ENCODE results near the gene ATP2A2. TPM values are rescaled to one million over a fixed set of nuclear protein-coding genes. Genes with fewer than 3 reads are reported as not detected.

The ATP2A2 gene
- total RNA-seq, 1 donor from 2014 or later: 100 TPM

DNA sequence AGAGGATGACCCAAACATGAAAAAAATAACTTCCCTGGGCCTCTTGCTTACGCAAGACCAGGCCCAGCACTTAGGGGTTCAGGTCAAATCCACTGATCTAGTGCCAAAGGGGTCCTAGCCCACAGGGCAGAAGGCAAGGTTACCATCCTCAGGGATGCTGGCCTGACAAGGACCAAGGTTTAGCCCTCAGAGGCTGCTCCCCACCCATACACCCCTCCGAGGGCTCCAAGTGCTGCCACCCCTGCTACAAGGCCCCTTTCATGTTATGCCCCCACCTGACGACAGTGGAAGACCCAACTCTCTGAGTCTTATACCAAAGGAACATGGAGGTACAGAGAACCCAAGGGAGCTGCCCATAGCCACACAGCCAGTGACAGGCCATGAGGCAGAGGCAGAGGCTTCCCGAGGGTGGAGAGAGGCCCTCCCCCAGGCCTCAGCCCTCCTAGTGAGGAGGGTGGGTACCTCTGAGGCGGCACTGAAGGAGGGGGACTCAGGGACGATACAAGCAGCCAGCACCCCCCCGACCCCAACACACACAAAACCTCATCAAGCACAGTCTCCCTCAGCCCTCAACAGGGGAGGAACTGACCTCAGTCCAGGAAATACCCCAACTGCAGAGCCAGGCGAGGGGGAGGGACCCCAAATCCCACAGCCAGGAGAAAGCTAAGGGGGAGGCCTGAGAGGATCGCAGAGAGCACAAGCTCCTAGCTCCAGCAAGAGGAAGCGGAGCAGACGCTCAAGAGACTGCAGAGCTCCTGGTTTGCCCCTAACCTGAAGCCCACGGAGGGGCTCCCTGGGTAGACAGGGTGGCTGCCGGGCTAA, 85.5 kb downstream of the ATP2A2 start:
- intact Hi-C loops (cut with micrococcal nuclease): no loop called here
- CTCF ChIA-PET: no interaction called here
- H3K36me3 Mint-ChIP-seq (ENCODE audit: low read depth): peaks cover 2% of the 10 kb centered on the region

DNA sequence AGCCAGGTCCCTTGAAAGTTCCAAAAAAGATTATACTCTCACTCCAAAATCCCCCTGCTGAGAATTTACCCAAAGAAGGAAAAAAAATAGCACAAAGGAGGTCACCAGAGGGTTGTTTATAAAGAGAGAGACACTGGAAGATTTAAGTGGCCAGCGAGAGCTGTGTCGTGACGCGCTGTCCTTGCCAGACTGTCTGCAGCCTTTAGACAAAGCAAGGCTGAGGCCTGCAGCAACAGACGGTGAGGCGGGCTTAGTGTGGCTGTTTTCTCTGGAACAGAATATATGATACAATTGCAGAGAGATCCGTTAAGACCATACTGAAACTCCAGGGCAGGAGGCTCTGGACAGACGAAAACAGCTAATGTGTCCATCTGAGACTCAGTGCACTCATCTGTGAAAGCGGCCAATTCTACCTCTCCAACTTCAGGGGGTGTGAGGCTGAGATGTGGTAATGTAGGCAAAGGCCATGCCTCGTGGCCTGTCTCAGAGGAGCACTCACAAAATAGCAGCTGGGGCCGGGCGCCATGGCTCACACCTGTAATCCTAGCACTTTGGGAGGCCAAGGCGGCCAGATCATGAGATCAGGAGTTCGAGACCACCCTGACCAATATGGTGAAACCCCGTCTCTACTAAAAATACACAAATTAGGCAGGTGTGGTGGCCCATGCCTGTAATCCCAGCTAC, 86.3 kb downstream of the ATP2A2 start:
- intact Hi-C loops (cut with micrococcal nuclease): no loop called here
- ATAC-seq (ENCODE audit: low read depth) (no peak), DNase-seq (no peak)
- CTCF ChIA-PET: interaction anchor here (0.7 kb wide), 1 partner anchor 11 kb away, joined by 3 read pairs; no protein-coding TSS in a partner anchor
- POLR2A ChIA-PET: interaction anchor here (0.6 kb wide), 1 partner anchor 64 kb away, joined by 5 read pairs; no protein-coding TSS in a partner anchor
- Mint-ChIP-seq H3K9me3 (no peaks in the 10 kb centered on the region), H3K4me3 (no peak overlapping the region), H3K27ac (no peak overlapping the region), H3K27me3 (no peaks in the 10 kb centered on the region), H3K36me3 (ENCODE audit: low read depth) (peaks cover 9% of the 10 kb centered on the region), H3K4me1 (peaks cover 43% of the 10 kb centered on the region)
- TF ChIP-seq, protein P1, sequence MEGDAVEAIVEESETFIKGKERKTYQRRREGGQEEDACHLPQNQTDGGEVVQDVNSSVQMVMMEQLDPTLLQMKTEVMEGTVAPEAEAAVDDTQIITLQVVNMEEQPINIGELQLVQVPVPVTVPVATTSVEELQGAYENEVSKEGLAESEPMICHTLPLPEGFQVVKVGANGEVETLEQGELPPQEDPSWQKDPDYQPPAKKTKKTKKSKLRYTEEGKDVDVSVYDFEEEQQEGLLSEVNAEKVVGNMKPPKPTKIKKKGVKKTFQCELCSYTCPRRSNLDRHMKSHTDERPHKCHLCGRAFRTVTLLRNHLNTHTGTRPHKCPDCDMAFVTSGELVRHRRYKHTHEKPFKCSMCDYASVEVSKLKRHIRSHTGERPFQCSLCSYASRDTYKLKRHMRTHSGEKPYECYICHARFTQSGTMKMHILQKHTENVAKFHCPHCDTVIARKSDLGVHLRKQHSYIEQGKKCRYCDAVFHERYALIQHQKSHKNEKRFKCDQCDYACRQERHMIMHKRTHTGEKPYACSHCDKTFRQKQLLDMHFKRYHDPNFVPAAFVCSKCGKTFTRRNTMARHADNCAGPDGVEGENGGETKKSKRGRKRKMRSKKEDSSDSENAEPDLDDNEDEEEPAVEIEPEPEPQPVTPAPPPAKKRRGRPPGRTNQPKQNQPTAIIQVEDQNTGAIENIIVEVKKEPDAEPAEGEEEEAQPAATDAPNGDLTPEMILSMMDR (IDR thresholded peaks at IDR 0.05): no peak

More for the DNA sequence above, 85.5 kb downstream of the ATP2A2 start:
- no peaks in the 10 kb centered on the region for H3K27me3 Mint-ChIP-seq
- H3K4me3 Mint-ChIP-seq: no peak overlapping the region
- H3K27ac Mint-ChIP-seq: no peak overlapping the region
- TF ChIP-seq, protein P1 (IDR thresholded peaks at IDR 0.05): no peak
- POLR2A ChIA-PET: interaction anchor here (0.6 kb wide), 1 partner anchor 65 kb away, joined by 5 read pairs; no protein-coding TSS in a partner anchor
- no peak for DNase-seq
- H3K4me1 Mint-ChIP-seq: peaks cover 36% of the 10 kb centered on the region
- no peak for ATAC-seq (ENCODE audit: low read depth)
- no peaks in the 10 kb centered on the region for H3K9me3 Mint-ChIP-seq

DNA sequence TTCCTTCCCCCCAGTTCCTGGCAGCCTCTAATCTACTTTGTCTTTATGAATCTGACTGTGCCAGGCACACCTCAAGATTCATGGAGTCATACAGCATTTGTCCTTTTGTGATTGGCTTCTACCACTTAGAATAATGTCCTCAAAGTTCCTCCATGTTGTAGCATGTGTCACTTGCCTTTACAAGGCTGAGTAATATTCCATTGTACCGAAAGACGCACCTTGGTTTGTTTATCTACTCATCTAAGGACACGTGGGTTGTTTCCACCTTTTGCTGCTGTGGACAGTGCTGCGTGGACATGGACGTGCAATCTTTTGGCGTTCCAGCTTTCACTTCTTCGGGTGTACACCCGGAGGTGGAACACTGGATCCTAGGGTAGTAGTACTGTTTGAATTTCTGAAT, 88.9 kb downstream of the ATP2A2 start:
- no peaks in the 10 kb centered on the region for H3K9me3 Mint-ChIP-seq
- intact Hi-C loops (cut with micrococcal nuclease): no loop called here
- peaks cover 34% of the 10 kb centered on the region for H3K36me3 Mint-ChIP-seq (ENCODE audit: low read depth)
- no peak overlapping the region for H3K4me3 Mint-ChIP-seq
- ChIA-PET CTCF (no interaction called here), POLR2A (interaction anchor here (0.6 to 1.8 kb wide), 3 partner anchors 61 to 1360 kb away, joined by 3 to 7 read pairs (median 3); no protein-coding TSS in a partner anchor)
- ATAC-seq (ENCODE audit: low read depth) (no peak), DNase-seq (no peak)
- no peak overlapping the region for H3K27ac Mint-ChIP-seq
- TF ChIP-seq, protein P1 (IDR thresholded peaks at IDR 0.05): no peak
- H3K27me3 Mint-ChIP-seq: no peaks in the 10 kb centered on the region
- H3K4me1 Mint-ChIP-seq: peaks cover 46% of the 10 kb centered on the region

DNA sequence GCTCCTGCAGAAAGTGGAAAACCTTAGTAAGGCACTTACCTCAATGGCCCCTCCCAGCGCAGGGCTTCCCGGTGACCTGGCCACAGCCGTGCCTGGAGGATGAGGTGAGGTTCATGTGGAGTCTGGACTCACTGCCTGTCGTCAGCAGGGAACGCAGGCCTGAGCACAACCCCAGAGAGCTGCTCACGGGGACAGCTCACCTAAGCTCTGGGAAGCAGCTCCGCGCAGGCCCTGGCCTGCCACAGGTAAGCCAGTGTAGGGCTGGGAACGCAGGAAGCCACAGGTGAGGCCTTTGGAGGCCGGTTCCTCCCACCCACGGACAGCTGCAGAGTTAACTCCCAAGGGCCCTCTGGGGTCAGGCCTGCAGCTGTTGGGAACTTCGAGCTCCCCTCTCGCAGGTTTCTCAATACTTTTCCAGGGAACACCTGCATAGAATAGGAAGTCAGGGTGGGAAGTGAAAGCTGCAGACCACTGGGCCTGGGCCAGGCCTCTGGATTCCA, 89.7 kb downstream of the ATP2A2 start:
- intact Hi-C loops (cut with micrococcal nuclease): loop anchor here (1.0 kb wide), 1 partner anchor 15 kb away; no protein-coding TSS in a partner anchor
- ChIA-PET POLR2A (interaction anchor here (0.5 to 1.8 kb wide), 9 partner anchors 10 to 1058 kb away, joined by 3 to 9 read pairs (median 4); partner anchors contain the start of genes ANAPC7 and GPN3), CTCF (interaction anchor here (1.6 kb wide), 1 partner anchor 60 kb away, joined by 8 read pairs; no protein-coding TSS in a partner anchor)
- DNase-seq: no peak
- ATAC-seq (ENCODE audit: low read depth): no peak
- Mint-ChIP-seq H3K27ac (no peak overlapping the region), H3K4me3 (no peak overlapping the region), H3K27me3 (no peaks in the 10 kb centered on the region), H3K9me3 (no peaks in the 10 kb centered on the region), H3K4me1 (peaks cover 46% of the 10 kb centered on the region), H3K36me3 (ENCODE audit: low read depth) (peaks cover 41% of the 10 kb centered on the region)
- TF ChIP-seq, protein P1 (IDR thresholded peaks at IDR 0.05): no peak
